Neural cell (in vitro differentiated cells): ENCODE data around the gene SMIM44. TPM values are rescaled to one million over a fixed set of nuclear protein-coding genes. Genes with fewer than 3 reads are reported as not detected.

Experiments used
- H2AFZ ChIP-seq: fragments of 200-600, 300-800 bp; sonication (generic), shearing (Covaris generic); 2 replicates; pipeline ENCODE4 v1.6.0; 2014; ENCODE audit warnings: low read depth, mild to moderate bottlenecking, antibody characterized with exemption, low read length, moderate library complexity
- H3F3A ChIP-seq: fragments of 200-600 bp; shearing (Covaris generic); 2 replicates; pipeline ENCODE4 v1.6.1; 2016; ENCODE audit warnings: mild to moderate bottlenecking, moderate library complexity, mixed read lengths, antibody characterized with exemption, low read length; ENCODE audit not compliant: insufficient read depth, poor library complexity, severe bottlenecking
- H3K27ac ChIP-seq: fragments of 200-600, 300-800 bp; sonication (generic), shearing (Covaris generic); 2 replicates; pipeline ENCODE4 v1.5.1; 2014; ENCODE audit warnings: mild to moderate bottlenecking, low read length, moderate library complexity
- H3K27me3 ChIP-seq: fragments of 300-800, 200-600 bp; sonication (generic), shearing (Covaris generic); 2 replicates; pipeline ENCODE4 v1.6.0; 2014; ENCODE audit warnings: mild to moderate bottlenecking, low read depth, low read length, moderate library complexity; ENCODE audit not compliant: insufficient read depth
- H3K36me3 ChIP-seq: fragments of 300-800, 200-600 bp; sonication (generic), shearing (Covaris generic); 2 replicates; pipeline ENCODE4 v1.5.1; 2014; ENCODE audit warnings: mild to moderate bottlenecking, antibody characterized with exemption, low read length, moderate library complexity; ENCODE audit not compliant: insufficient read depth
- H3K4me2 ChIP-seq: fragments of 300-800, 200-600 bp; sonication (generic), shearing (Covaris generic); 2 replicates; pipeline ENCODE4 v1.6.0; 2014; ENCODE audit warnings: mild to moderate bottlenecking, low read length
- H3K4me3 ChIP-seq: fragments of 300-800, 200-600 bp; sonication (generic), shearing (Covaris generic); 2 replicates; pipeline ENCODE4 v1.5.1; 2014; ENCODE audit warnings: mild to moderate bottlenecking, low read length, moderate library complexity
- H3K79me2 ChIP-seq: fragments of 200-600 bp; shearing (Covaris generic); replicated peaks from 2 replicates; pipeline ENCODE4 v1.6.0; 2014; ENCODE audit warnings: mild to moderate bottlenecking, low read length, moderate library complexity; ENCODE audit not compliant: insufficient read depth
- H3K9ac ChIP-seq: fragments of 300-800, 200-600 bp; sonication (generic), shearing (Covaris generic); 2 replicates; pipeline ENCODE4 v1.6.1; 2016; ENCODE audit warnings: mild to moderate bottlenecking, low read length, mixed read lengths
- H3K9me2 ChIP-seq: fragments of 200-600 bp; shearing (Covaris generic); 2 replicates; pipeline ENCODE4 v1.6.1; 2016; ENCODE audit warnings: mild to moderate bottlenecking, low read length, mixed read lengths; ENCODE audit not compliant: insufficient read depth
- H3K9me3 ChIP-seq: fragments of 200-600, 300-800 bp; sonication (generic), shearing (Covaris generic); 2 replicates; pipeline ENCODE4 v1.6.1; 2016; ENCODE audit warnings: mild to moderate bottlenecking, mixed run types, low read length, moderate library complexity, mixed read lengths
- H4K20me1 ChIP-seq: fragments of 200-600 bp; shearing (Covaris generic); 2 replicates; pipeline ENCODE4 v1.6.1; 2016; ENCODE audit warnings: mild to moderate bottlenecking, mixed run types; ENCODE audit not compliant: insufficient read depth
- EP300 ChIP-seq: fragments of 450-650 bp; conservative IDR thresholded peaks from 2 replicates; pipeline ENCODE4 v1.6.1; 2014; ENCODE audit warnings: antibody characterized with exemption, mild to moderate bottlenecking, moderate library complexity; ENCODE audit not compliant: poor library complexity, severe bottlenecking
- EZH2 ChIP-seq: fragments of 200-600, 300-800 bp; shearing (Covaris generic), sonication (generic); IDR thresholded peaks from 2 replicates; pipeline ENCODE4 v1.6.1; 2014; ENCODE audit warnings: antibody characterized with exemption, low read length, borderline replicate concordance, mild to moderate bottlenecking; ENCODE audit not compliant: insufficient read depth, poor library complexity, severe bottlenecking
- MXI1 ChIP-seq: fragments of 450-650 bp; conservative IDR thresholded peaks from 2 replicates; pipeline ENCODE4 v1.6.1; 2014; ENCODE audit warnings: antibody characterized with exemption, mild to moderate bottlenecking; ENCODE audit not compliant: poor library complexity, severe bottlenecking
- POLR2AphosphoS5 ChIP-seq: IDR thresholded peaks from 2 replicates; pipeline ENCODE4 v1.6.1; 2012
- RAD21 ChIP-seq: fragments of 450-650 bp; conservative IDR thresholded peaks from 2 replicates; pipeline ENCODE4 v1.6.1; 2014; ENCODE audit warnings: antibody characterized with exemption, mild to moderate bottlenecking, moderate library complexity
- SMC3 ChIP-seq: fragments of 450-650 bp; conservative IDR thresholded peaks from 2 replicates; pipeline ENCODE4 v1.6.1; 2014; ENCODE audit warnings: antibody characterized with exemption, mild to moderate bottlenecking, moderate library complexity; ENCODE audit not compliant: poor library complexity
- TAF1 ChIP-seq: IDR thresholded peaks from 2 replicates; pipeline ENCODE4 v1.6.1; 2012; ENCODE audit warnings: low read depth
- polyA plus RNA-seq: library from polyadenylated mRNA; depleted of rRNA; stranded (reverse); fragments of >200 nt; gene quantifications from 2 replicates; pipeline ENCODE4 v1.2.3, GENCODE V29; 2014
- TF ChIP-seq, protein P1 (sequence below): fragments of 450-650 bp; IDR thresholded peaks from 2 replicates; pipeline ENCODE4 v1.5.1; 2014; ENCODE audit warnings: antibody characterized with exemption, mild to moderate bottlenecking, moderate library complexity; ENCODE audit not compliant: poor library complexity, severe bottlenecking
- TF ChIP-seq, protein P2 (sequence below): IDR thresholded peaks from 2 replicates; pipeline ENCODE4 v1.6.1; 2012; ENCODE audit warnings: borderline replicate concordance

SMIM44 gene
- polyA plus RNA-seq, 1 donor from 2014 or later = not detected

DNA sequence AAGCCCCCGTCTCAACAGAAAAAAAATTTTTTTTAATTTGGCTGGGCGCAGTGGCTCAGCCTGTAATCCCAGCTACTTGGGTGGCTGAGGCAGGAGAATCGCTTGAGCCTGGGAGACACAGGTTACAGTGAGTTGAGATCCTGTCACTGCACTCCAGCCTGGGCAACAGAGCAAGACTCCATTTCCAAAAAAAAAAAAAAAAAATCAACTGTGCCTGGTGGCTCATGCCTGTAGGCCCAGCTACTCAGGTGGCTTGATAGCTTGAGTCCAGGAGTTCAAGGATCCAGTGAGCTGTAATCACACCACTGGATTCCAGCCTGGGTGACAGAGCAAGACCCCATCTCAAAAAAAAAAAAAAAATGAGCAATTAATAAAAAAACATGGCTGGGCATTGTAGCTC, 18.5 kb upstream of the SMIM44 start:
- TF ChIP-seq EP300 = no peak
- TF ChIP-seq TAF1 = no peak
- no peak for TF ChIP-seq EZH2
- H3K27ac ChIP-seq = no peak overlapping the region
- H3F3A ChIP-seq = no peaks in the 10 kb centered on the region
- no peaks in the 10 kb centered on the region for H3K27me3 ChIP-seq
- H3K4me2 ChIP-seq = no peak overlapping the region
- no peak overlapping the region for H2AFZ ChIP-seq
- H3K9ac ChIP-seq = no peak overlapping the region
- H4K20me1 ChIP-seq = no peaks in the 10 kb centered on the region
- peaks cover 21% of the 10 kb centered on the region for H3K79me2 ChIP-seq
- H3K4me3 ChIP-seq = no peak overlapping the region
- no peaks in the 10 kb centered on the region for H3K36me3 ChIP-seq
- H3K9me2 ChIP-seq = no peaks in the 10 kb centered on the region
- H3K9me3 ChIP-seq = no peaks in the 10 kb centered on the region

DNA sequence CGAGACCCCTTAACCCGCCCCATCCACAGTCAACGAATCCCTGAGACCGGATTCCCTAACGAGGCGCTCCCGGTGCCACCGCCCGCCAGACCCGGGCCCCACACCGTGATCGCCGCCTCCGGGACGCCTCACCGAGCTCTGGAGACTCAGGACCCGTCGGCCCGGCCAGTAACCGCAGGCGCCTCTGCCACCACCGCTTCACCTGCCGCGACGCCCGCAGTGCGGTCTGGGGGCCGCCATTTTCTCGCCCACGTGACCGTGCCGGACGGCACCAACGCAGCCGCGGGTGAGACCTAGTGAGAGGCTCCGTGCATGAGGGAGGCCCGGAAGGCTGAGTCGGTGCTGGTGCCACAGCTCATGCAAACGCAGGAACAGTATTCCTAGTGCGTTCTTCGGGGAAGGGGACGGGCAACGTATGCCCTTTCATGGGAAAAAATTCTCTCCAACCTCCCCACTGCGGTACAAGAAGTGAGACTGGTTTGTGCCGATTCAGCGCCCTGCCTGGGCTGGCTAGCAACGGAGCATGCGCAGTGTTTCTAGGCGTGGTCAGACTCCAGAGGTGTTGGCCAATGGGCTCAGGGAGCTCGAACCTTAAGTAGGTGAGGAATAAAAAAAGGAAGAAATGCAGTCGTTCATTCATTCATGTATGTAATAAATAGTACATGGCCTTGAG, 17.3 kb upstream of the SMIM44 start, which contains the start of gene DOHH:
Gene DOHH, minus strand, starts transcription at position 246 of the 673 bp plus-strand sequence. CDS start 3,860 bp downstream, outside the sequence.
- H3K4me3 ChIP-seq = peak within 1 kb of the TSS; percentile 84
- H4K20me1 ChIP-seq = no peaks in the 10 kb centered on the region
- H3K36me3 ChIP-seq = no peaks in the 10 kb centered on the region
- H3K79me2 ChIP-seq = peaks cover 15% of the 10 kb centered on the region
- H2AFZ ChIP-seq = peak within 1 kb of the TSS; percentile 90
- no peaks in the 10 kb centered on the region for H3K9me2 ChIP-seq
- no peaks in the 10 kb centered on the region for H3K9me3 ChIP-seq
- peak within 1 kb of the TSS; percentile 92 for H3K9ac ChIP-seq
- no peaks in the 10 kb centered on the region for H3F3A ChIP-seq
- peak within 1 kb of the TSS; percentile 95 for H3K27ac ChIP-seq
- H3K4me2 ChIP-seq = peak within 1 kb of the TSS; percentile 69
- TF ChIP-seq EP300 (peak; percentile 63), SMC3 (no peak), TAF1 (peak; percentile 99), MXI1 (peak; percentile 98), RAD21 (no peak), EZH2 (no peak), POLR2AphosphoS5 (peak; percentile 90)
- TF ChIP-seq, protein P1, sequence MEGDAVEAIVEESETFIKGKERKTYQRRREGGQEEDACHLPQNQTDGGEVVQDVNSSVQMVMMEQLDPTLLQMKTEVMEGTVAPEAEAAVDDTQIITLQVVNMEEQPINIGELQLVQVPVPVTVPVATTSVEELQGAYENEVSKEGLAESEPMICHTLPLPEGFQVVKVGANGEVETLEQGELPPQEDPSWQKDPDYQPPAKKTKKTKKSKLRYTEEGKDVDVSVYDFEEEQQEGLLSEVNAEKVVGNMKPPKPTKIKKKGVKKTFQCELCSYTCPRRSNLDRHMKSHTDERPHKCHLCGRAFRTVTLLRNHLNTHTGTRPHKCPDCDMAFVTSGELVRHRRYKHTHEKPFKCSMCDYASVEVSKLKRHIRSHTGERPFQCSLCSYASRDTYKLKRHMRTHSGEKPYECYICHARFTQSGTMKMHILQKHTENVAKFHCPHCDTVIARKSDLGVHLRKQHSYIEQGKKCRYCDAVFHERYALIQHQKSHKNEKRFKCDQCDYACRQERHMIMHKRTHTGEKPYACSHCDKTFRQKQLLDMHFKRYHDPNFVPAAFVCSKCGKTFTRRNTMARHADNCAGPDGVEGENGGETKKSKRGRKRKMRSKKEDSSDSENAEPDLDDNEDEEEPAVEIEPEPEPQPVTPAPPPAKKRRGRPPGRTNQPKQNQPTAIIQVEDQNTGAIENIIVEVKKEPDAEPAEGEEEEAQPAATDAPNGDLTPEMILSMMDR = peak; percentile 25
- TF ChIP-seq, protein P2, sequence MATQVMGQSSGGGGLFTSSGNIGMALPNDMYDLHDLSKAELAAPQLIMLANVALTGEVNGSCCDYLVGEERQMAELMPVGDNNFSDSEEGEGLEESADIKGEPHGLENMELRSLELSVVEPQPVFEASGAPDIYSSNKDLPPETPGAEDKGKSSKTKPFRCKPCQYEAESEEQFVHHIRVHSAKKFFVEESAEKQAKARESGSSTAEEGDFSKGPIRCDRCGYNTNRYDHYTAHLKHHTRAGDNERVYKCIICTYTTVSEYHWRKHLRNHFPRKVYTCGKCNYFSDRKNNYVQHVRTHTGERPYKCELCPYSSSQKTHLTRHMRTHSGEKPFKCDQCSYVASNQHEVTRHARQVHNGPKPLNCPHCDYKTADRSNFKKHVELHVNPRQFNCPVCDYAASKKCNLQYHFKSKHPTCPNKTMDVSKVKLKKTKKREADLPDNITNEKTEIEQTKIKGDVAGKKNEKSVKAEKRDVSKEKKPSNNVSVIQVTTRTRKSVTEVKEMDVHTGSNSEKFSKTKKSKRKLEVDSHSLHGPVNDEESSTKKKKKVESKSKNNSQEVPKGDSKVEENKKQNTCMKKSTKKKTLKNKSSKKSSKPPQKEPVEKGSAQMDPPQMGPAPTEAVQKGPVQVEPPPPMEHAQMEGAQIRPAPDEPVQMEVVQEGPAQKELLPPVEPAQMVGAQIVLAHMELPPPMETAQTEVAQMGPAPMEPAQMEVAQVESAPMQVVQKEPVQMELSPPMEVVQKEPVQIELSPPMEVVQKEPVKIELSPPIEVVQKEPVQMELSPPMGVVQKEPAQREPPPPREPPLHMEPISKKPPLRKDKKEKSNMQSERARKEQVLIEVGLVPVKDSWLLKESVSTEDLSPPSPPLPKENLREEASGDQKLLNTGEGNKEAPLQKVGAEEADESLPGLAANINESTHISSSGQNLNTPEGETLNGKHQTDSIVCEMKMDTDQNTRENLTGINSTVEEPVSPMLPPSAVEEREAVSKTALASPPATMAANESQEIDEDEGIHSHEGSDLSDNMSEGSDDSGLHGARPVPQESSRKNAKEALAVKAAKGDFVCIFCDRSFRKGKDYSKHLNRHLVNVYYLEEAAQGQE = peak; percentile 93
- no peaks in the 10 kb centered on the region for H3K27me3 ChIP-seq
